Measurements from ENCODE around the gene ZNF746.

- TF ChIP-seq CTCF (IDR thresholded peaks at IDR 0.05; ENCODE audit: insufficient read depth, low read depth, low read length) (no peak), EZH2 (IDR thresholded peaks at IDR 0.05; ENCODE audit: insufficient read depth, low read length) (no peak)
Observed at GRCh38 chr7:149430192-149430591, 67.4 kb downstream of the ZNF746 start.
